Mesendoderm (in vitro differentiated cells): ENCODE measurements around the gene DNAI7.

Source experiments
- DNase-seq: peaks from one replicate; pipeline ENCODE4 v3.0.0; 2013
- H2AK5ac ChIP-seq: 2 replicates; pipeline ENCODE4 v1.6.1; 2013; ENCODE audit warnings: low read length, inconsistent platforms
- H2BK120ac ChIP-seq: 2 replicates; pipeline ENCODE4 v1.6.1; 2013; ENCODE audit warnings: low read depth, mild to moderate bottlenecking, low read length, moderate library complexity, mixed read lengths
- H2BK15ac ChIP-seq: replicated peaks from 2 replicates; pipeline ENCODE4 v1.6.1; 2013; ENCODE audit warnings: low read depth, mild to moderate bottlenecking, moderate library complexity
- H2BK5ac ChIP-seq: 2 replicates; pipeline ENCODE4 v1.6.1; 2013; ENCODE audit warnings: low read length, inconsistent platforms
- H3K18ac ChIP-seq: 2 replicates; pipeline ENCODE4 v1.6.1; 2013; ENCODE audit warnings: mild to moderate bottlenecking, low read length, mixed read lengths
- H3K23ac ChIP-seq: one replicate; pipeline ENCODE4 v1.6.1; 2013; ENCODE audit warnings: low read length
- H3K27ac ChIP-seq: 2 replicates; pipeline ENCODE4 v1.5.1; 2013; ENCODE audit warnings: low read depth, mild to moderate bottlenecking, inconsistent platforms, low read length, moderate library complexity
- H3K27me3 ChIP-seq: 2 replicates; pipeline ENCODE4 v1.6.1; 2013; ENCODE audit warnings: low read length, control low read depth, mild to moderate bottlenecking, inconsistent platforms; ENCODE audit not compliant: insufficient read depth, poor library complexity
- H3K36me3 ChIP-seq: 2 replicates; pipeline ENCODE4 v1.6.1; 2013; ENCODE audit warnings: low read length, inconsistent platforms; ENCODE audit not compliant: control insufficient read depth, insufficient read depth
- H3K4ac ChIP-seq: one replicate; pipeline ENCODE4 v1.6.1; 2013; ENCODE audit warnings: low read depth, mild to moderate bottlenecking, low read length, moderate library complexity
- H3K4me1 ChIP-seq: 2 replicates; pipeline ENCODE4 v1.6.1; 2013; ENCODE audit warnings: low read depth, low read length, inconsistent platforms; ENCODE audit not compliant: control insufficient read depth
- H3K4me2 ChIP-seq: 2 replicates; pipeline ENCODE4 v1.6.1; 2013; ENCODE audit warnings: low read length
- H3K4me3 ChIP-seq: 2 replicates; pipeline ENCODE4 v1.5.1; 2013; ENCODE audit warnings: mild to moderate bottlenecking, low read length
- H3K56ac ChIP-seq: one replicate; pipeline ENCODE4 v1.6.1; 2013; ENCODE audit warnings: low read length
- H3K79me1 ChIP-seq: 2 replicates; pipeline ENCODE4 v1.6.1; 2013; ENCODE audit warnings: low read length, inconsistent platforms
- H3K79me2 ChIP-seq: 2 replicates; pipeline ENCODE4 v1.6.1; 2013; ENCODE audit warnings: mild to moderate bottlenecking, low read length; ENCODE audit not compliant: control insufficient read depth, insufficient read depth
- H3K9ac ChIP-seq: 2 replicates; pipeline ENCODE4 v1.6.1; 2013; ENCODE audit warnings: low read length, inconsistent platforms
- H4K5ac ChIP-seq: one replicate; pipeline ENCODE4 v1.6.1; 2013; ENCODE audit warnings: low read length
- H4K8ac ChIP-seq: one replicate; pipeline ENCODE4 v1.6.1; 2013; ENCODE audit warnings: low read depth, mild to moderate bottlenecking, control low read depth, low read length, moderate library complexity
- WGBS: extraction: QIAGEN DNeasy Blood & Tissue Kit; methylation state at CpG from one replicate; pipeline ENCODE4 v1.1.7; 2013; ENCODE audit warnings: low lambda C conversion rate, missing lambda C conversion rate; ENCODE audit not compliant: insufficient coverage; ENCODE audit errors: extremely low coverage; 5-methylcytosine and 5-hydroxymethylcytosine counted together

Gene DNAI7

GRCh38 chr12:25187781-25188180 lies 7.2 kb downstream of the DNAI7 start:
- Histone ChIP-seq H2AK5ac (no peak overlapping the region), H2BK5ac (no peak overlapping the region), H3K36me3 (no peaks in the 10 kb centered on the region), H3K18ac (no peak overlapping the region), H3K27me3 (no peaks in the 10 kb centered on the region), H3K9ac (no peak overlapping the region), H3K4me1 (no peaks in the 10 kb centered on the region), H3K27ac (no peak overlapping the region), H2BK120ac (no peak overlapping the region), H3K4me2 (no peak overlapping the region), H3K56ac (no peak overlapping the region), H2BK15ac (no peak overlapping the region), H4K5ac (no peak overlapping the region), H3K4me3 (no peak overlapping the region), H3K79me2 (no peaks in the 10 kb centered on the region), H3K79me1 (no peaks in the 10 kb centered on the region), H3K4ac (no peak overlapping the region), H4K8ac (no peak overlapping the region), H3K23ac (no peak overlapping the region)
- no CpG with 5 or more reads among the region's 2 CpGs for WGBS
- no peak for DNase-seq

- no CpG with 5 or more reads among the region's 3 CpGs for WGBS
- no peak overlapping the region for H3K23ac ChIP-seq
Observed at GRCh38 chr12:25186788-25187402, 8.1 kb downstream of the DNAI7 start.

GRCh38 chr12:25186038-25186787 lies 8.7 kb downstream of the DNAI7 start:
- no peak overlapping the region for H2BK15ac ChIP-seq
- no peaks in the 10 kb centered on the region for H3K79me1 ChIP-seq
- no peak overlapping the region for H3K4me2 ChIP-seq
- no peak overlapping the region for H3K9ac ChIP-seq
- no peaks in the 10 kb centered on the region for H3K4me1 ChIP-seq
- H4K8ac ChIP-seq: no peak overlapping the region
- no peak overlapping the region for H2BK5ac ChIP-seq
- no peaks in the 10 kb centered on the region for H3K36me3 ChIP-seq
- no peak overlapping the region for H2AK5ac ChIP-seq
- no peak overlapping the region for H3K27ac ChIP-seq
- 100% methylated on average over 2 of the region's 4 CpGs for WGBS
- H3K23ac ChIP-seq: no peak overlapping the region
- no peak overlapping the region for H4K5ac ChIP-seq
- no peak overlapping the region for H3K18ac ChIP-seq
- no peak overlapping the region for H3K56ac ChIP-seq
- H3K79me2 ChIP-seq: no peaks in the 10 kb centered on the region
- H3K27me3 ChIP-seq: no peaks in the 10 kb centered on the region
- no peak for DNase-seq
- no peak overlapping the region for H3K4me3 ChIP-seq
- H3K4ac ChIP-seq: no peak overlapping the region
- no peak overlapping the region for H2BK120ac ChIP-seq

More at GRCh38 chr12:25186788-25187402, 8.1 kb downstream of the DNAI7 start:
- H3K27ac ChIP-seq: no peak overlapping the region
- no peaks in the 10 kb centered on the region for H3K4me1 ChIP-seq
- H3K4me2 ChIP-seq: no peak overlapping the region
- no peaks in the 10 kb centered on the region for H3K79me1 ChIP-seq
- no peaks in the 10 kb centered on the region for H3K27me3 ChIP-seq
- no peaks in the 10 kb centered on the region for H3K36me3 ChIP-seq
- H2BK5ac ChIP-seq: no peak overlapping the region
- no peak overlapping the region for H3K18ac ChIP-seq
- H2BK120ac ChIP-seq: no peak overlapping the region
- H4K8ac ChIP-seq: no peak overlapping the region
- H4K5ac ChIP-seq: no peak overlapping the region
- H3K4ac ChIP-seq: no peak overlapping the region
- no peak for DNase-seq
- no peak overlapping the region for H3K9ac ChIP-seq
- H2AK5ac ChIP-seq: no peak overlapping the region
- no peak overlapping the region for H3K56ac ChIP-seq
- no peak overlapping the region for H2BK15ac ChIP-seq
- no peak overlapping the region for H3K4me3 ChIP-seq
- no peaks in the 10 kb centered on the region for H3K79me2 ChIP-seq

GRCh38 chr12:25184132-25184531 lies 10.8 kb downstream of the DNAI7 start:
- Histone ChIP-seq H4K8ac (no peak overlapping the region), H3K4me1 (no peaks in the 10 kb centered on the region), H3K4ac (no peak overlapping the region), H4K5ac (no peak overlapping the region), H3K56ac (no peak overlapping the region), H2BK5ac (no peak overlapping the region), H2AK5ac (no peak overlapping the region), H3K4me3 (no peak overlapping the region), H3K4me2 (no peak overlapping the region), H2BK120ac (no peak overlapping the region), H3K27ac (no peak overlapping the region), H3K79me2 (no peaks in the 10 kb centered on the region), H3K79me1 (no peaks in the 10 kb centered on the region), H2BK15ac (no peak overlapping the region), H3K18ac (no peak overlapping the region), H3K23ac (no peak overlapping the region), H3K36me3 (no peaks in the 10 kb centered on the region), H3K9ac (no peak overlapping the region), H3K27me3 (no peaks in the 10 kb centered on the region)
- DNase-seq: no peak
- WGBS: no CpG with 5 or more reads among the region's 2 CpGs

DNA sequence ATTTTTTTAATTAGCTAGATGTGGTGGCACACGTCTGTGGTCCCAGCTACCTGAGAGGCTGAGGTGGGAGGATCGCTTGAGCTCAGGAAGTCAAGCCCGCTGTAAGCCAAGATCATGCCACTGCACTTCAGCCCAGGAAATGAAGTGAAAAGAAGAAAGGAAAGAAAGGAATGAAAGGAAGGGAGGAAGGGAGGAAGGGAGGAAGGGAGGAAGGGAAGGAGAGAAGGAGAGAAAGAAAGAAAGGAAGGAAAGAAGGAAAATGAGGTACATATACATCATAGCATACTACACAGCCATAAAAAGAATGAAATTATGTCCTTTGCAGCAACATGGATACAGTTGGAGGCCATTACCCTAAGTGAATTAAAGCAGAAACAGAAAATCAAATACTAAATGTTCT lies 12.2 kb downstream of the DNAI7 start:
- H3K4me2 ChIP-seq: no peak overlapping the region
- H2BK5ac ChIP-seq: no peak overlapping the region
- H3K27me3 ChIP-seq: no peaks in the 10 kb centered on the region
- no peak overlapping the region for H3K27ac ChIP-seq
- no peaks in the 10 kb centered on the region for H3K4me1 ChIP-seq
- no CpG with 5 or more reads among the region's 3 CpGs for WGBS
- no peaks in the 10 kb centered on the region for H3K36me3 ChIP-seq
- H3K56ac ChIP-seq: no peak overlapping the region
- H4K8ac ChIP-seq: no peak overlapping the region
- H4K5ac ChIP-seq: no peak overlapping the region
- no peak for DNase-seq
- no peak overlapping the region for H2AK5ac ChIP-seq
- no peak overlapping the region for H3K23ac ChIP-seq
- no peak overlapping the region for H3K4ac ChIP-seq
- H3K18ac ChIP-seq: no peak overlapping the region
- no peak overlapping the region for H2BK120ac ChIP-seq
- no peak overlapping the region for H3K9ac ChIP-seq
- no peak overlapping the region for H2BK15ac ChIP-seq
- H3K4me3 ChIP-seq: no peak overlapping the region
- no peaks in the 10 kb centered on the region for H3K79me1 ChIP-seq
- H3K79me2 ChIP-seq: no peaks in the 10 kb centered on the region
